Stimulated activated effector memory CD8-positive, alpha-beta T cell treated with anti-CD3 and anti-CD28 coated beads, Interleukin-12 subunit alpha, Interleukin-12 subunit beta, amount 100 ng/mL, for 72 hours (primary cell): ENCODE results near the gene ZP1.

Experiments
- ATAC-seq: fragments of 150-1000 bp; cut with Tn5 transposase; 2 replicates; pipeline ENCODE4 v1.10.0; 2021
- DNase-seq, 2 donors: peaks; one replicate each; pipeline ENCODE4 v3.0.0; 2021 to 2022; ENCODE audit warnings: low spot score in 2 of 2
- H3K27ac Mint-ChIP-seq: one replicate; pipeline ENCODE4 v1.8.0; 2022; ENCODE audit warnings: mild to moderate bottlenecking, mixed read lengths
- H3K36me3 Mint-ChIP-seq: one replicate; pipeline ENCODE4 v1.8.0; 2022; ENCODE audit warnings: mild to moderate bottlenecking, mixed read lengths
- H3K4me1 Mint-ChIP-seq: one replicate; pipeline ENCODE4 v1.8.0; 2022; ENCODE audit warnings: mixed read lengths
- H3K4me3 Mint-ChIP-seq: one replicate; pipeline ENCODE4 v1.8.0; 2022; ENCODE audit warnings: mild to moderate bottlenecking, mixed read lengths
- H3K9me3 Mint-ChIP-seq: one replicate; pipeline ENCODE4 v1.8.0; 2022; ENCODE audit warnings: mixed read lengths

Gene ZP1

DNA sequence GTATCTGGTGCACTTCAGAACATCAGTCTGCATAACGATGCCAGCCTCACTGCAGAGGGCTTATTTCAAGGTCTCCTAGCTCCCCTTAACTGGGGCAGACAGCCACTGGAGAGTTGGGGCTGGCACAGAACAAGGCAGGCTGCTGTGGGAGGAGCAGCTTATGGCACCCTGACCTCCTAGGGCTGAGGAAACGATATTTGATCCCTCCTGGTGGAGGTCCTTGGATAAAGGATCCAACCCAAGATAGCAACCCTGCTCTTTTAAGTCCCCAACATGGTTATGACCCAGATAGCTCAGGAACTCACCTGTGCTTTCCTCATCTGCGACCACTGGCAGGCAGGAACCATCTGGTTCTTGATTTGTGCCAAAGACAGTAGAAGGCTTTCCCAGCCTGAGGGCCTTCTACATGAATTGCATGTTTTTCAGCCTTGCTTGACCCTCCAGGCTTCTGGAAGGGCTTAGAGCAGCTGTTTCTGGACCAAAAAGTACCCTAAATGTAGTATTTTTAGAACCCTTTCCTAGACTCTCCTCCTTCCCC is 49.4 kb downstream of the ZP1 start:
- peak overlapping the region; percentile 96 for H3K4me3 Mint-ChIP-seq
- no peak overlapping the region for H3K27ac Mint-ChIP-seq
- H3K9me3 Mint-ChIP-seq = no peaks in the 10 kb centered on the region
- peaks cover 45% of the 10 kb centered on the region for H3K36me3 Mint-ChIP-seq
- DNase-seq = no peak
- ATAC-seq = no peak
- H3K4me1 Mint-ChIP-seq = peaks cover 59% of the 10 kb centered on the region

DNA sequence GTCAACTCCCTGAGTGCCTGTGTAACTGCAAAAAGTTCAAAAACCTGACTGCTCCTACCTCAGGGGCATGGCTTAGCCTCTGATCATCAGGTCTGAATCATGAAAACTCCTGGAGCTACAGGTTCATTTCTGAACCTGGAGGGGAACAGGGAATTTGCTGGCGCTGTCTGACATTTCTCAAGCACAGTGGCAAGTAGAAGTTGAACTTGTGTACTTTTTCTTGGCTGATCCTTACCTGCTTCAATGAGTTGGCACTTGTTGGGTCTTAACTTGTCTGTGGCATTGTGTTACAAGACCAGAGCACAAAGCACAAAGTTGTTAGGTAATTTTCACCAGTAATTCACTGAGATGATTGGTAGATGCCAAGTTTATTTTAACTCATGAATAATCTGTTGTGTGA is 49.9 kb downstream of the ZP1 start:
- Mint-ChIP-seq H3K27ac (no peak overlapping the region), H3K4me3 (no peak overlapping the region), H3K4me1 (peaks cover 55% of the 10 kb centered on the region), H3K9me3 (no peaks in the 10 kb centered on the region), H3K36me3 (peaks cover 50% of the 10 kb centered on the region)
- no peak for ATAC-seq
- DNase-seq = no peak

DNA sequence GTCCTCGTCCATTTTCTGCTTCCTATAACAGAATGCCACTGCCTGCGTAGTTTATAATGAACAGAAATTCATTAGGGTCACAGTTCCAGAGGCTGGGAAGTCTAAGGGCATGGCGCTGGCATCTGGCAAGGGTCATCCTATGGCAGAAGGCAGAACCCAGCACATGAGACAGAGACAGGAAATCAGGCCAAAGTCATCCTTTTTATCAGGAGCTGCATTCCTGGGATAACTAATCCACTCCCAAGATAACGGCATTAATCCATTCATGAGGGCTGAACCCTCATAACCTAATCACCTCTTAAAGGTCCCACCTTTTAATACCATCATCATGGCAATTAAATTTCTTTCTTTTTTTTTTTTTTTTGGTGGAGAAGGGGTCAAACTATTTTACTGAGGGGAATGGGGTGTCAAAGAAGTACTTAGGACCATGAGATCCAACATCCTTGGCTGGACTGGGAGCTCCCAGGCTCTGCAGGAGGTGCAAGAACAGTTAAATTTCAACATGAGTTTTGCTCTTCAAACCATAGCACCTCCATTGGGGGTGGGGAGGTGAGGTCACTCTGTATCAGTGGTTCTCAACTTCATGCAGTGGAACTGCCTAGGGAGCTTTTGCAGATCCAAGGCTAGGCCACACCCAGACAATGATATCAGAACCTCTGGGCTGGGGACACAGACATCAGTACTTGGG is 51.1 kb downstream of the ZP1 start:
- ATAC-seq (no peak), DNase-seq (no peak)
- Mint-ChIP-seq H3K36me3 (peaks cover 61% of the 10 kb centered on the region), H3K4me1 (peaks cover 55% of the 10 kb centered on the region), H3K27ac (no peak overlapping the region), H3K9me3 (no peaks in the 10 kb centered on the region), H3K4me3 (no peak overlapping the region)

DNA sequence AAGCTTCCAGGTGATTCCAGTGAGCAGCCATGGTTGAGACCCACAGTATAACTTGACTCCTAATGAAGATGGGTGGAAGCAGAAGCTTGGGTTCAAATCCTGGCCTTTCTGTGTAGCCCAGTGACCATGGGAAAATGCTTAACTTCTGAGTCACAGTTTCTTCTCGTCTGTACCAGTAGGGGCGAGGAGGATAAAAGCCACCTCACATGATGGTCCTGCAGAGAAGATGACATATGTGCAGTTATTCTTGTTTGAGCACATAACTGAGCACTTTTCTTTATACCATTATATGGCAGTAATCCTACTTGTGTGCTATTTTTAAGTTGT is 51.6 kb downstream of the ZP1 start:
- Mint-ChIP-seq H3K36me3 (peaks cover 62% of the 10 kb centered on the region), H3K4me3 (no peak overlapping the region), H3K9me3 (no peaks in the 10 kb centered on the region), H3K4me1 (peaks cover 52% of the 10 kb centered on the region), H3K27ac (no peak overlapping the region)
- ATAC-seq (no peak), DNase-seq (no peak)

DNA sequence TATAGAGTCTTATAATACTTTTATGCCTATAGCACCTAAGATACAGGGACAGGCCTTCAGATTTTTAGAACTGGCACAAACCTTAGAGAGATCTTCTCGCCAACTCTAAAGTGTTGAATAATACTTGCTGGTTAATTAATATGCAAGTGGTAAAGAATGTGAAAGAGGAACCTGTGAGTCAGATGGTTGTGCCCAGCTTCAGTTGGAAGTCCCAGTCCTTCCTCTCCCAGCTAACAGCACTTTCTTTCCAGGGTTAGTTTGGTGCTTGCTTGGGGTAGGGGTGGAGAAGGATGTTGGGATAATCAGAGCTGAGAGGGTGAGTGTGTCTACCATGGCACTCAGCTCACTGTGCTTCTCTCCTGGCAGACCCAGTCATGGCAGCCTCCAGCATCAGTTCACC is 52.0 kb downstream of the ZP1 start:
- H3K9me3 Mint-ChIP-seq = no peaks in the 10 kb centered on the region
- H3K36me3 Mint-ChIP-seq = peaks cover 58% of the 10 kb centered on the region
- no peak for ATAC-seq
- peaks cover 48% of the 10 kb centered on the region for H3K4me1 Mint-ChIP-seq
- DNase-seq = no peak
- H3K4me3 Mint-ChIP-seq = no peak overlapping the region
- no peak overlapping the region for H3K27ac Mint-ChIP-seq

DNA sequence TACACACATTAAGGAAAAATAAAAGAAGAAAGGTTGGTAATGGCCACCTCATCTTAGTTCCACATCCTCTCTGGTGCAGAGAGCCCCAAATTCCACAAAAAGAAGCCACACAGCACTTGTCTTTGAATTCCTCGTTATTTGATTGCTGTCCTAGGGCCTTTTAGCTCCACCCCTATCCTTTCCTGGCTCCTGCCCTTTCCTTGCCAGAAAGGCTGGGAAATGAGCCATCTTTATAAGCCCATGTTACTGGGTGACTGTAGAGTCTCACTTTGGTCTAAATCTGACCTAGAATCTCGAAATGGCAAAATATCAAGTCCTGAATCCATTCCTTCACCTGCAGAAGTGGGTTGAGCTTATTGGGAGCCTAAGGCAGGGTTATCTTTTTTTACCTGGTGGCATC is 52.6 kb downstream of the ZP1 start:
- peaks cover 54% of the 10 kb centered on the region for H3K36me3 Mint-ChIP-seq
- peaks cover 48% of the 10 kb centered on the region for H3K4me1 Mint-ChIP-seq

DNA sequence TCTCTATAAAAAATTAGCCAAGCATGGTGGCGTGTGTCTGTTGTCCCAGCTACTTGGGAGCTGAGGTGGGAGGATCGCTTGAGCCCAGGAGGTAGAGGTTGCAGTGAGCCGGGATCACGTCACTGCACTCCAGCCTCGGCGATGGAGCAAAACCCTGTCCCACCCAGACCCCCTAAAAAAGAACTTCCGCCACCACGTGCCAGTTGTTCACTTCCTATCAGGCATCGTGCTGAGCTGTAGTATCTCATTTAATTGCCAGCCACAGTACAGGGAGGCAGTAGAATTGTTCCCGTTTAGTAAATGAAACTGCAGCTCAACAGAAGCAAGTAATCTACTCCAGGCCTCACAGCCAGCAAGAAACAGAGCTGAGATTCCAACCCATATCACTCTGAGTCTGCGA is 53.9 kb downstream of the ZP1 start:
- H3K27ac Mint-ChIP-seq = no peak overlapping the region
- H3K9me3 Mint-ChIP-seq = no peaks in the 10 kb centered on the region
- H3K4me3 Mint-ChIP-seq = no peak overlapping the region
- ATAC-seq = no peak
- H3K4me1 Mint-ChIP-seq = peaks cover 48% of the 10 kb centered on the region
- H3K36me3 Mint-ChIP-seq = peaks cover 47% of the 10 kb centered on the region
- DNase-seq = no peak

More for the DNA sequence above, 52.6 kb downstream of the ZP1 start:
- no peak overlapping the region for H3K27ac Mint-ChIP-seq
- H3K9me3 Mint-ChIP-seq = no peaks in the 10 kb centered on the region
- H3K4me3 Mint-ChIP-seq = no peak overlapping the region
- DNase-seq = no peak
- no peak for ATAC-seq

DNA sequence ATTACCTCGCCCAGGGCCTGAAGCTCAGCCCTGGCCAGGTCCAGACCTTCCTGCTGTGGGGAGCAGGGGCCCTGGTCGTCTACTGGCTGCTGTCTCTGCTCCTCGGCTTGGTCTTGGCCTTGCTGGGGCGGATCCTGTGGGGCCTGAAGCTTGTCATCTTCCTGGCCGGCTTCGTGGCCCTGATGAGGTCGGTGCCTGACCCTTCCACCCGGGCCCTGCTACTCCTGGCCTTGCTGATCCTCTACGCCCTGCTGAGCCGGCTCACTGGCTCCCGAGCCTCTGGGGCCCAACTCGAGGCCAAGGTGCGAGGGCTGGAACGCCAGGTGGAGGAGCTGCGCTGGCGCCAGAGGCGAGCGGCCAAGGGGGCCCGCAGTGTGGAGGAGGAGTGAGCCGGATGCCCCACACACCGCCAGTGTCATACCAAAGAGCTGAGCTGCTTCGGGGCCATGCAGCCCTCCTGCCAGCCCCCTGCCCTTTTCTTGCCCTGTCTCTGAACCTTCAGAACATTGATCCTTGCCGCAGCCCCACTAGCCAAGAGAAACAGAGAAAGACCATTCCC is 54.5 kb downstream of the ZP1 start:
- ATAC-seq = no peak
- H3K9me3 Mint-ChIP-seq = no peaks in the 10 kb centered on the region
- H3K36me3 Mint-ChIP-seq = peaks cover 47% of the 10 kb centered on the region
- peaks cover 42% of the 10 kb centered on the region for H3K4me1 Mint-ChIP-seq
- H3K4me3 Mint-ChIP-seq = no peak overlapping the region
- H3K27ac Mint-ChIP-seq = no peak overlapping the region
- no peak for DNase-seq

DNA sequence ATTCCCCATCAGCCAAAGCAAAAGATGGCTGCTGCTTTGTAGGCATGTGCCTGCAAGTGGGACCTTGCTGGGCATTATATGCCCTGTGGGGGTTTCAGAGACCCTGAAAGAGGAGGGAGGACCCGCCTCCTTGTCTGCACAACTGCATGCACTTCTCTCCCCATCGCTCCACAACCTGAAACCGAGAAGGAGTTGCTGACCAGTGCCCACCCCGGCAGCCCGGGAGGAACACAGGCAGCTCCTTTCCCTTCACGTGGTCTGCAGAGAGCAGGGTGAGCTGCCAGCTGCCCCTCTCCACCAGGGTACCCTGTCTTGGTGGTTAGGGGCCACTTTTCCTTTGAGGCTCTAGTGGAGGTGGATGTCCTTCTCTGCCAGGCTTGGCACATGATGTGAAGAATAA is 55.6 kb downstream of the ZP1 start:
- no peak for DNase-seq
- Mint-ChIP-seq H3K9me3 (no peaks in the 10 kb centered on the region), H3K27ac (no peak overlapping the region), H3K4me3 (peak overlapping the region; percentile 61), H3K4me1 (peaks cover 46% of the 10 kb centered on the region), H3K36me3 (peaks cover 47% of the 10 kb centered on the region)
- ATAC-seq = no peak

DNA sequence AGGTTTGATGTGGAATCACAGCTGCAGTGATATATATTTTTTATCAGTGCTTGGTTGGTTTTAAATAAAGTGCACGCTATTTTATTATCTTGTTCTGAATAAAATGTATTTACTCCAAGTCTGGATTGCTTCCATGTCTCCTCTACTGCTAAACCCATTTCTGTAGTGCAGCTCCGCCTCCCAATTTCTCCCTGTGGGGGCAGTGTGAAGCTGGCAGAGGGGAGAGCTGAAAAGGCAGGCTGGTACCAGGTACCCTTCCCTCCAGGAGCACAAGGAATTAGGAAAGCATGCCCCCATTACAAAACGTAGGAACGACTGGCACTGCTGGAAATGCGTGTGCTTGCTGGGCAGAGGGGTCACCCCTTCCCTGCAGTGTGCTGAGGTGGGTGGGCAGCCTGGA is 56.0 kb downstream of the ZP1 start:
- Mint-ChIP-seq H3K9me3 (no peaks in the 10 kb centered on the region), H3K4me3 (peak overlapping the region; percentile 61), H3K27ac (no peak overlapping the region), H3K4me1 (peaks cover 46% of the 10 kb centered on the region), H3K36me3 (peaks cover 47% of the 10 kb centered on the region)
- no peak for ATAC-seq
- DNase-seq = no peak

DNA sequence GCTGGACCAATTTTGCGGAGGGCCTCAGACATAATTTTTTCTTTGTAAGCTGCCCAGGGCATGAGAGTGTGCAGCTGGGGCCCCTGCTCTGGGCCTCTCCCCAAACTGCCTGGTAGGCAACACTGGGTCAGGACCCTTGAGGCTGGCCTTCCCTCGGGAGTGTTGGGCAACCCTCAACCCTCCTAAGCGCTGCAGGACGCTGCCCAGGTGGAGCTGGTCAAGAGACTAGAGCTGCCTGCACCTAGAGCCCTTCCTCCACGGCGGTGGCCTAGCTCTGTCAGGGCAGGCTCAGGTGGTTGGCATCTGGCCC is 56.4 kb downstream of the ZP1 start:
- DNase-seq = no peak
- Mint-ChIP-seq H3K36me3 (peaks cover 47% of the 10 kb centered on the region), H3K4me3 (peak overlapping the region; percentile 61), H3K4me1 (peaks cover 46% of the 10 kb centered on the region), H3K9me3 (no peaks in the 10 kb centered on the region), H3K27ac (no peak overlapping the region)
- no peak for ATAC-seq

DNA sequence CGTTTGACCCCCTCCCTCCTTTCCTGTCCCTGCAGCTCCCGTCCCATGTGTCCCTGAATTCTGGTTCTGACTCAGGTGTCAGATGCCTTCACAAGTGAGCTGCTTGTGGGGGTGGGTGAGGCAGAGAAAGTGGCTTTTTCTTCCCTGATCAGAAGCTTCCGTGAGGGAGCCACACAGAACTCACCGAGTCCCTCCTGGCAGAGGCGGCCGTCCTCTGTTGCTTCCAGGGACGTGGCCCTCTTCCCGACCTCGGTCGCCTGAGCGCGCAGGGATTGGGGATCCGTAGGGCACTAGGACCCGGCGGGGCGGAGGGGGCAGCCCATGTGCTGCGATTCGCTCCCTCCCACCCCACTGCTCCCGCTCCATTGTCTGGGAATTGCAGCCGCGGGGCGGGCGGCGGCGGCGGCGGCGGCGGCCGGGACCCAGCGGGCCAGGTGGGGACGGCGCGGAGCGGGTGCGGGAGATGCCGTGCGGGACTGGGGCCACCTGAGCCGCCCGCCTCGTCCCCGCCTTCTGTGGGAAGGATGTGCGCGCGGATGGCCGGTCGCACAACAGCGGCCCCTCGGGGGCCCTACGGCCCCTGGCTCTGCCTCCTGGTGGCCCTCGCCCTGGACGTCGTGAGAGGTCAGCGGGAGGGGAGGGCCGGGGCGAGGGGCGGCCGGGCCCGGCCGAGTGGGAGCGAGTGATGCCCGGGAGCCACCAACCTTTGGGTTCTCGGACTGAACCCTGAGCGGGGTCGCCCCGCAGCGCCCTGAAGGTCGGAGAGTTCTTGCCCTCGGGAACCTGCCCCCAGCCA is 57.0 kb downstream of the ZP1 start, which contains the start of gene TMEM132A:
TMEM132A (plus strand) TSS at position 351 of the 796 bp plus-strand sequence; CDS start at position 525, 174 bp downstream.
- ATAC-seq (peak; percentile 20), DNase-seq (no peak)

More for the DNA sequence above, 57.0 kb downstream of the ZP1 start, which contains the start of gene TMEM132A:
- no peaks in the 10 kb centered on the region for H3K9me3 Mint-ChIP-seq
- no peak within 1 kb of the TSS for H3K27ac Mint-ChIP-seq
- peaks cover 44% of the 10 kb centered on the region for H3K36me3 Mint-ChIP-seq
- peaks cover 44% of the 10 kb centered on the region for H3K4me1 Mint-ChIP-seq
- peak within 1 kb of the TSS; percentile 61 for H3K4me3 Mint-ChIP-seq
